Measurements from ENCODE around the gene C1QTNF8. TPM values are rescaled to one million over a fixed set of nuclear protein-coding genes. Genes with fewer than 3 reads are reported as not detected.

C1QTNF8 gene
- total and polyA plus RNA-seq, 2 experiments from 2014 or later, result not detected

DNA sequence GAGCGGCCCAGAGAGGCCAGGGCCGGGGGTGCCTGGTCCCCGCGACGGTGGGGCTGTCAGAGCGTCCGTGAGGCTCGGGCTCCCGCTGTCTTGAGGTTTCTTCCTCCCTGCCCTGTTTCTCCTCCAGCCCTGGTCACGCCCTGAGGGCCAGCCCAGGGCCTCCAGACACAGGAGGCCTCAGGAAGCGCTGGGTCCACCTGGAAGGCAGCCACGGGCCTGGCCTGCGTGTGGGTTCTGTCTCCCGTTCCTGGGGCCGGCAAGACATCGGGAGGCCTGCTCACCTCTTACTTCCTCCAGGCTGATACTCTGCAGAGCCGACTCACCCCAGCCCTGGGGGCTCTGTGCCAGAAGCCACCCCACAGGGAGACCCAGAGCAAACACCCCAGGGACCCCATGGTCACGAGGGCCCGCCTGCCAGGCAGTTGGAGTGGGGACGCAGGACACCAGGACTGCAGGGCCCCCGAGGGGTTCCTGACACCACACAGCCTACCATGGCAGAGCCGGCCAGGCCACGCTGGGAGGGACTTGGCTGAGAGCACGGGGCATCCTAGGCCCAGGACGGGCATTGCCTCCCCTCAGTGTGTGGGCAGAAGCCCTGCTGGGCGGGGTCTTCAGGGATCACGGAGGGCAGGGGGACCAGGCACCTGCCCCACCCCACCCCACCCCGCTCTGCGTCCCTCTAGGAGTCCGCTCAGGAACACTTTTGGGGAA, 37.9 kb upstream of the C1QTNF8 start:
- TF ChIP-seq EZH2phosphoT487 (IDR thresholded peaks at IDR 0.05; ENCODE audit: insufficient read depth, low read depth) (no peak), EZH2 (IDR thresholded peaks at IDR 0.05; ENCODE audit: insufficient read depth, poor library complexity, severe bottlenecking) (no peak)
- Histone ChIP-seq H3K27me3 (replicated peaks; ENCODE audit: insufficient read depth) (0 out of 2 replicates have a peak, but pooled peaks cover 8% of the 10 kb centered on the region), H3F3A (ENCODE audit: insufficient read depth) (no peaks in the 10 kb centered on the region), H3K9ac (no peak overlapping the region), H3K4me3 (no peak overlapping the region), H3K9me3 (ENCODE audit: low read depth) (no peaks in the 10 kb centered on the region), H3K4me1 (ENCODE audit: insufficient read depth) (no peaks in the 10 kb centered on the region), H3K36me3 (ENCODE audit: low read depth) (no peaks in the 10 kb centered on the region), H3K4me2 (ENCODE audit: unreplicated experiment) (no peak overlapping the region), H3K27ac (no peak overlapping the region), H3K79me2 (ENCODE audit: insufficient read depth) (no peaks in the 10 kb centered on the region), H3K9me2 (ENCODE audit: insufficient read depth) (no peaks in the 10 kb centered on the region), H4K20me1 (ENCODE audit: insufficient read depth) (no peaks in the 10 kb centered on the region), H2AFZ (no peak overlapping the region)
- WGBS, 2 experiments (ENCODE audit: low coverage in 1 of 2, low lambda C conversion rate in 2 of 2, missing lambda C conversion rate in 2 of 2), result 45 to 48% methylated on average over 22 to 29 of the region's 30 CpGs
- DNase-seq, result no peak
- in situ Hi-C loops (cut with MboI), result no loop called here

GRCh38 chr16:1133271-1133670, 37.2 kb upstream of the C1QTNF8 start:
- Histone ChIP-seq H3K27ac (no peak overlapping the region), H3K27me3 (replicated peaks; ENCODE audit: insufficient read depth) (0 out of 2 replicates have a peak, but pooled peaks cover 5% of the 10 kb centered on the region), H3K9me3 (ENCODE audit: low read depth) (no peaks in the 10 kb centered on the region), H2AFZ (no peak overlapping the region), H3K4me2 (ENCODE audit: unreplicated experiment) (no peak overlapping the region), H3K4me1 (ENCODE audit: insufficient read depth) (no peaks in the 10 kb centered on the region), H3F3A (ENCODE audit: insufficient read depth) (no peaks in the 10 kb centered on the region), H3K9me2 (ENCODE audit: insufficient read depth) (no peaks in the 10 kb centered on the region), H3K9ac (no peak overlapping the region), H3K4me3 (no peak overlapping the region), H3K79me2 (ENCODE audit: insufficient read depth) (no peaks in the 10 kb centered on the region), H3K36me3 (ENCODE audit: low read depth) (no peaks in the 10 kb centered on the region), H4K20me1 (ENCODE audit: insufficient read depth) (no peaks in the 10 kb centered on the region)
- in situ Hi-C loops (cut with MboI), result no loop called here
- TF ChIP-seq EZH2 (IDR thresholded peaks at IDR 0.05; ENCODE audit: insufficient read depth, poor library complexity, severe bottlenecking), result no peak
- no peak for TF ChIP-seq EZH2phosphoT487 (IDR thresholded peaks at IDR 0.05; ENCODE audit: insufficient read depth, low read depth)
- no peak for DNase-seq
- 61 to 64% methylated on average over 13 to 18 of the region's 18 CpGs for WGBS, 2 experiments (ENCODE audit: low coverage in 1 of 2, low lambda C conversion rate in 2 of 2, missing lambda C conversion rate in 2 of 2)

DNA sequence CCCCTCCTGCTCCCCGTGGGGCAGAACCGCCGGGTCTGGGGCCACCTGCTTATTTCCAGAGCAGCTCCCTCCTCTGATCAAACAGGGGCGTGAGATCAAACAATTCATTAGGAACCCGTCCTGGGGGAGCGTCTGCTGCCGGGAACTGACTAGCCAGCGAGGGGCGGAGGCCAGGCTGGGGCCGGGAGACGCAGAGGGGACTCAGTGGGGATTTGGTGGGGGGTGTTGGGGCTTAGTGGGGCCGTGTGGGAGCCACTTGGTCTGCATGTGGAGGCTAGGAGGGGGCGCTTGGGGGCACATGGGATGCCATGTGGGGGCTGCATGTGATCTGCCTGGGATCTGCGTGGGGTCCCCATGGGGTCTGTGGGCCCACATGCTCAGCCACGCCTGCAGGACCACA, 36.4 kb upstream of the C1QTNF8 start:
- H3K4me2 ChIP-seq (ENCODE audit: unreplicated experiment), result no peak overlapping the region
- no peak overlapping the region for H3K9ac ChIP-seq
- no peaks in the 10 kb centered on the region for H3K79me2 ChIP-seq (ENCODE audit: insufficient read depth)
- no peaks in the 10 kb centered on the region for H3F3A ChIP-seq (ENCODE audit: insufficient read depth)
- 0 out of 2 replicates have a peak, but pooled peaks cover 5% of the 10 kb centered on the region for H3K27me3 ChIP-seq (replicated peaks; ENCODE audit: insufficient read depth)
- no peaks in the 10 kb centered on the region for H3K4me1 ChIP-seq (ENCODE audit: insufficient read depth)
- no peak for TF ChIP-seq EZH2 (IDR thresholded peaks at IDR 0.05; ENCODE audit: insufficient read depth, poor library complexity, severe bottlenecking)
- TF ChIP-seq EZH2phosphoT487 (IDR thresholded peaks at IDR 0.05; ENCODE audit: insufficient read depth, low read depth), result no peak
- 14 to 15% methylated on average over 7 to 15 of the region's 15 CpGs for WGBS, 2 experiments (ENCODE audit: low coverage in 1 of 2, low lambda C conversion rate in 2 of 2, missing lambda C conversion rate in 2 of 2)
- H3K27ac ChIP-seq, result no peak overlapping the region
- no peaks in the 10 kb centered on the region for H3K36me3 ChIP-seq (ENCODE audit: low read depth)
- no peaks in the 10 kb centered on the region for H4K20me1 ChIP-seq (ENCODE audit: insufficient read depth)
- no peak for DNase-seq
- H2AFZ ChIP-seq, result no peak overlapping the region
- in situ Hi-C loops (cut with MboI), result no loop called here
- H3K9me3 ChIP-seq (ENCODE audit: low read depth), result no peaks in the 10 kb centered on the region
- H3K9me2 ChIP-seq (ENCODE audit: insufficient read depth), result no peaks in the 10 kb centered on the region
- H3K4me3 ChIP-seq, result no peak overlapping the region

- no peak for DNase-seq
- no peak overlapping the region for H2AFZ ChIP-seq
- H4K20me1 ChIP-seq (ENCODE audit: insufficient read depth), result no peaks in the 10 kb centered on the region
- H3K9ac ChIP-seq, result no peak overlapping the region
- TF ChIP-seq EZH2phosphoT487 (IDR thresholded peaks at IDR 0.05; ENCODE audit: insufficient read depth, low read depth), result no peak
- TF ChIP-seq EZH2 (IDR thresholded peaks at IDR 0.05; ENCODE audit: insufficient read depth, poor library complexity, severe bottlenecking), result no peak
- H3K27ac ChIP-seq, result no peak overlapping the region
- no peaks in the 10 kb centered on the region for H3K9me2 ChIP-seq (ENCODE audit: insufficient read depth)
- WGBS, 2 experiments (ENCODE audit: low coverage in 1 of 2, low lambda C conversion rate in 2 of 2, missing lambda C conversion rate in 2 of 2), result 84 to 86% methylated on average over 32 to 35 of the region's 35 CpGs
- H3K4me2 ChIP-seq (ENCODE audit: unreplicated experiment), result no peak overlapping the region
- H3K9me3 ChIP-seq (ENCODE audit: low read depth), result no peaks in the 10 kb centered on the region
- H3K36me3 ChIP-seq (ENCODE audit: low read depth), result no peaks in the 10 kb centered on the region
- H3K4me3 ChIP-seq, result no peak overlapping the region
- in situ Hi-C loops (cut with MboI), result no loop called here
- H3K79me2 ChIP-seq (ENCODE audit: insufficient read depth), result no peaks in the 10 kb centered on the region
- H3K27me3 ChIP-seq (replicated peaks; ENCODE audit: insufficient read depth), result 0 out of 2 replicates have a peak, but pooled peaks cover 5% of the 10 kb centered on the region
- H3K4me1 ChIP-seq (ENCODE audit: insufficient read depth), result no peaks in the 10 kb centered on the region
- no peaks in the 10 kb centered on the region for H3F3A ChIP-seq (ENCODE audit: insufficient read depth)
These were observed 35.4 kb upstream of the C1QTNF8 start for GRCh38 chr16:1131378-1131994.

Data from GM23248 (cell line).